WERI-Rb-1 (cell line): ENCODE measurements around the gene SPEG.

Experiments
- DNase-seq: peaks from one replicate; pipeline ENCODE4 v3.0.0-alpha.2; 2020
- H3K27ac ChIP-seq: fragments of 250-450 bp; sonication (Bioruptor Pico); 2 replicates; pipeline ENCODE4 v1.5.1; 2020; ENCODE audit warnings: mild to moderate bottlenecking, moderate library complexity
- H3K27me3 ChIP-seq: fragments of 250-450 bp; sonication (Bioruptor Pico); 2 replicates; pipeline ENCODE4 v1.5.1; 2021; ENCODE audit warnings: mild to moderate bottlenecking, low read depth, moderate library complexity; ENCODE audit not compliant: insufficient read depth, severe bottlenecking
- H3K36me3 ChIP-seq: fragments of 250-450 bp; sonication (Bioruptor Pico); 2 replicates; pipeline ENCODE4 v1.5.1; 2020; ENCODE audit warnings: mild to moderate bottlenecking, moderate library complexity
- H3K4me3 ChIP-seq: 2 replicates; pipeline ENCODE4 v1.5.1; 2011; ENCODE audit warnings: low read depth, mild to moderate bottlenecking, control low read depth, low read length
- H3K9me3 ChIP-seq: fragments of 250-450 bp; sonication (Bioruptor Pico); 2 replicates; pipeline ENCODE4 v1.5.1; 2021; ENCODE audit warnings: mild to moderate bottlenecking, moderate library complexity; ENCODE audit not compliant: severe bottlenecking
- TF ChIP-seq, protein P1 (sequence below): IDR thresholded peaks from 2 replicates; pipeline ENCODE4 v1.5.1; 2011; ENCODE audit warnings: low read depth, mild to moderate bottlenecking, control low read depth, inconsistent platforms, low read length

SPEG gene

DNA sequence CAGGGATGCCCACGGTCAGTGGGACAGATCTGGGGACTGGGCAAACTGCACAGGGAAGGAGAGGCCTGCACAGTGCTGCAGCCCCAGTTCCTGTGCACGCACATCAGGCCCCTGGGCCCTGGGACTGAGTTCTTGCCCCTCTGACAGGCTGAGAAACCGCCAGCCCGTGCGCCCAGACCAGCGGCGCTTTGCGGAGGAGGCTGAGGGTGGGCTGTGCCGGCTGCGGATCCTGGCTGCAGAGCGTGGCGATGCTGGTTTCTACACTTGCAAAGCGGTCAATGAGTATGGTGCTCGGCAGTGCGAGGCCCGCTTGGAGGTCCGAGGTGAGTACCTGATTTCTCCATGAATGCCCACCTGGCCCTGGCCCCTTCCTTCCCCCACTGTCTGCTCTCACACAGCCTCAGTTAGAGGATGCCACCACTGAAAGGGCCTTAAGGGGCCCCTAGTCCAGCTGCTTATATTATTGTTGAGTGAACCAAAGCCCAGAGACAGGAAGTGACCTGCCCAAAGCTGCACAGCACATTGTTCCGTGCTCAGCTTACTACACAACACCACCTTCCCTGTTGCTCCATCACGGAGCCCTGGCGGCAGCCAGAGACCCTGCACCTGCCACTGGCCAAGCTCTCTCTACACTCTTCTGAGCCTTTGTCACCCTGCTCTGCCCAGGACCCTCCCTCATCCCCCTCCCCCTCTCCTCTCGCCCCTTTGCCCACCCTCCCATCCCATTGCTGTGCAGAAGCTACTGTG, 29.8 kb downstream of the SPEG start:
- no peaks in the 10 kb centered on the region for H3K27me3 ChIP-seq
- TF ChIP-seq, protein P1, sequence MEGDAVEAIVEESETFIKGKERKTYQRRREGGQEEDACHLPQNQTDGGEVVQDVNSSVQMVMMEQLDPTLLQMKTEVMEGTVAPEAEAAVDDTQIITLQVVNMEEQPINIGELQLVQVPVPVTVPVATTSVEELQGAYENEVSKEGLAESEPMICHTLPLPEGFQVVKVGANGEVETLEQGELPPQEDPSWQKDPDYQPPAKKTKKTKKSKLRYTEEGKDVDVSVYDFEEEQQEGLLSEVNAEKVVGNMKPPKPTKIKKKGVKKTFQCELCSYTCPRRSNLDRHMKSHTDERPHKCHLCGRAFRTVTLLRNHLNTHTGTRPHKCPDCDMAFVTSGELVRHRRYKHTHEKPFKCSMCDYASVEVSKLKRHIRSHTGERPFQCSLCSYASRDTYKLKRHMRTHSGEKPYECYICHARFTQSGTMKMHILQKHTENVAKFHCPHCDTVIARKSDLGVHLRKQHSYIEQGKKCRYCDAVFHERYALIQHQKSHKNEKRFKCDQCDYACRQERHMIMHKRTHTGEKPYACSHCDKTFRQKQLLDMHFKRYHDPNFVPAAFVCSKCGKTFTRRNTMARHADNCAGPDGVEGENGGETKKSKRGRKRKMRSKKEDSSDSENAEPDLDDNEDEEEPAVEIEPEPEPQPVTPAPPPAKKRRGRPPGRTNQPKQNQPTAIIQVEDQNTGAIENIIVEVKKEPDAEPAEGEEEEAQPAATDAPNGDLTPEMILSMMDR, result no peak
- DNase-seq, result no peak
- no peak overlapping the region for H3K27ac ChIP-seq
- no peak overlapping the region for H3K4me3 ChIP-seq
- no peaks in the 10 kb centered on the region for H3K9me3 ChIP-seq
- H3K36me3 ChIP-seq, result peaks cover 38% of the 10 kb centered on the region

DNA sequence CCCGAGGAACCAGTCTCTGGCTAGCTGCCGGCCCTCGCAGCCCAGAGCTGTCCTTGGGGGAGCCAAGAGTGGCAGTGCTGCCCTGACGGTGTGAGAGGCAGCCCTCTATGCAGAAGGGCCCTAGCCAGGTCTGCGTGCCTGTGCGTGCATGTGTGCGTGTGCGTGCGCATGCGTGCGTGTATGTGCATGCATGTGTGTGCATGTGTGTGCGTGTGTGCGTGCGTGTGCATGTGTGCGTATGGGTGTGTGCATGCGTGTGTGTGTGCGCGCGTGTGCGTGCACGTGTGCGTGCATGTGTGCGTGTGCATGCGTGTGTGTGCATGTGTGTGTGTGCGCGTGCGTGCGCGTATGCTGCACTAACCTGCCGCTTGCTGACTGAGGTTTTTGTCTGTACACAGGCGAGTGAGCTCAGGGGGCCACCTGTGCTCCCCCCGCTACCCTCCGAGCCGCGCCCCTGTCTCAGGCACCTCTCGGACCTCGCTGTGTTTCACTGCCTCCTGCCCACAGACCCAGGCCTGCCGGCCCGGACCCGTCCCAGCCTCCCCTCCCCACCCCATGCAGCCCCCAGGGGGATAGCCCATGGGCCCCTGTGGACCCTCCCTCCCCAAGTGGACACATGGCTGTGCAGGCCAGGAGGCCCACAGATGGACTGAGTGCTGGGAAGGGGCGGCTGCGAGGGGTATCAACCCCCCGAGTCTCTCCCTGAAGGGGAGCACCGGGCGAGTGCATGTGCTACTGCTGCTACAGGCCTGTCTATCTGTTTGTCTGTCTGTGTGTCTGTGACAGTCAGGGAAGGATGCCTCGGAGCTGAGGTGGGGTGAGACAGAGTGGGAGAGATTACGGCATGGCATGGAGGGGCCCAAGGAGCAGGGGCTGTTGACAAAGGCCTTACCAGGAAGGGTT, 31.3 kb downstream of the SPEG start:
- Histone ChIP-seq H3K4me3 (no peak overlapping the region), H3K9me3 (no peaks in the 10 kb centered on the region), H3K36me3 (peaks cover 43% of the 10 kb centered on the region), H3K27me3 (no peaks in the 10 kb centered on the region), H3K27ac (no peak overlapping the region)
- TF ChIP-seq, protein P1, result no peak
- DNase-seq, result no peak

DNA sequence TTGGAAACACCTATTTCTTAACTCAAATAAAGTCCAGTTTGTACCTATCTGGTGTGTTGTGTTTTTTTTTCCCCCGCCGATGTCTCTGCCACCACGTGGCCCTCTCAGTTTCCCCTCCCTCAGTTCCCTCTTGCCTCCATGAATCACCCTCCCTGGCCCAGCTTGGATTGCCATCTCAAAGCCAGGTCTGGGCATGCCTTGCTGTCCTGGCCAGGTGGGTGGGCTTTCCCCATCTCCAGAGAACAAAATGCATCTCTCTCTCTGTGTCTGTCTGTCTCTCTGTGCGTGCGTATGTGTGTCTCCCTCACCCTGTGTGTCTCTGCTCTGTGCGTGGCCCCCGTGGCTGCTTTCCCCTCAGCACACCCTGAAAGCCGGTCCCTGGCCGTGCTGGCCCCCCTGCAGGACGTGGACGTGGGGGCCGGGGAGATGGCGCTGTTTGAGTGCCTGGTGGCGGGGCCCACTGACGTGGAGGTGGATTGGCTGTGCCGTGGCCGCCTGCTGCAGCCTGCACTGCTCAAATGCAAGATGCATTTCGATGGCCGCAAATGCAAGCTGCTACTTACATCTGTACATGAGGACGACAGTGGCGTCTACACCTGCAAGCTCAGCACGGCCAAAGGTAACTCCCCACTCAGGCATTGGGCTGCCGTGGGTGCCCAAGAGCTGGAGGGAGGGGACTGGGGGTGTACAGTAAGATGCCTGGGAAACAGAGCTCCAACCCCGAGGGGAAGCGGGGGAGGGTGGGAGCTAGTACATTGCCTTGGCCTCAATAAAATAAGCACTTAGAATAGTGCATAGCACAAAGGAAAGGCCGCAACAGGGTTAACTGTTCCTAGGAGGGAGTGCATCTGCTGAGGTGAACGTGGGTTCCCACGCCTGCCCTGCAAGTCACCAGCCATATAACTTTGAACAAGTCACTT, 32.4 kb downstream of the SPEG start:
- H3K27me3 ChIP-seq, result no peaks in the 10 kb centered on the region
- no peaks in the 10 kb centered on the region for H3K9me3 ChIP-seq
- no peak overlapping the region for H3K4me3 ChIP-seq
- peaks cover 37% of the 10 kb centered on the region for H3K36me3 ChIP-seq
- no peak overlapping the region for H3K27ac ChIP-seq
- DNase-seq, result no peak
- TF ChIP-seq, protein P1, result no peak

DNA sequence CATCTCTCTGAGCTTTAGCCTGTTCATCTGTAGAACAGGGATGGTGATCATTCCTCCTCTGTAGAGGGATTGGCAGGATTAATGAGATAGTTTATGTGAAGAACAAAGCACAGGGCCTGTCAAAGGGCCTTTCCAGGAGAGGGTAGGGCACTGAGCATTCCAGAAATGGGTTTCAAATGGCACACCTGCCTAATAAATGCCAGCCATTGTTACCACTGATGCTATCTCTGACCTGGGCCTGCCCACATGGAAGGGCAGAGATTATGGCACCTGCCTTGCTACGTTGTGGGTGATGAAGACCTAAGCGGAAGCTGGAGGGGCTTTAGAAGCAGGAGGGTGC, 33.1 kb downstream of the SPEG start:
- H3K9me3 ChIP-seq, result no peaks in the 10 kb centered on the region
- DNase-seq, result no peak
- H3K4me3 ChIP-seq, result no peak overlapping the region
- TF ChIP-seq, protein P1, result no peak
- H3K27ac ChIP-seq, result no peak overlapping the region
- H3K36me3 ChIP-seq, result peaks cover 31% of the 10 kb centered on the region
- no peaks in the 10 kb centered on the region for H3K27me3 ChIP-seq

DNA sequence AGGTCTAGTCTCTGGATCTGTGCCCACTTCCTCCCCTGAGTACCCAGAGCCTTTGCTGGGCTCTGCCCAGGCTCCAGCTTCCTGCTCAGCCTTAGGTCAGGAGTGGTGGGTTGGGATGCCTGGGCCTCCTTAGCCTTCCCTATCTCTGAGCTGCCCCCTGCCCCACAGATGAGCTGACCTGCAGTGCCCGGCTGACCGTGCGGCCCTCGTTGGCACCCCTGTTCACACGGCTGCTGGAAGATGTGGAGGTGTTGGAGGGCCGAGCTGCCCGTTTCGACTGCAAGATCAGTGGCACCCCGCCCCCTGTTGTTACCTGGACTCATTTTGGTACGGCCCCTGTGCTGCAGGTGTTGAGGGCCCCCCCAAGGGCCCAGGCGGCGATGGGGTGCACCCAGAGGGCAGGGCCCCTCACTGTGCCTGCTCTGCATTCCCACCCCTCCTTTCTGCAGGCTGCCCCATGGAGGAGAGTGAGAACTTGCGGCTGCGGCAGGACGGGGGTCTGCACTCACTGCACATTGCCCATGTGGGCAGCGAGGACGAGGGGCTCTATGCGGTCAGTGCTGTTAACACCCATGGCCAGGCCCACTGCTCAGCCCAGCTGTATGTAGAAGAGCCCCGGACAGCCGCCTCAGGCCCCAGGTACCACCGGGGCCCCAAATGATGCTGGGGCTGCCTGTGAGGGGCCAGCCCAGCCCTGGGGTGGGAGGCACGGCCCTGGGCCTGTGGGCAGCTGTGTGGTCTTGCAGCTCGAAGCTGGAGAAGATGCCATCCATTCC, 34.0 kb downstream of the SPEG start:
- Histone ChIP-seq H3K27me3 (no peaks in the 10 kb centered on the region), H3K27ac (no peak overlapping the region), H3K9me3 (no peaks in the 10 kb centered on the region), H3K36me3 (peaks cover 28% of the 10 kb centered on the region), H3K4me3 (no peak overlapping the region)
- TF ChIP-seq, protein P1, result no peak
- no peak for DNase-seq
